ENCODE results near the gene AMOTL2.

Gene AMOTL2

GRCh38 chr3:134366221-134366927 lies 7.9 kb downstream of the AMOTL2 start:
- Mint-ChIP-seq H3K27me3 (peaks cover 85% of the 10 kb centered on the region), H3K4me1 (peaks cover 14% of the 10 kb centered on the region), H3K27ac (no peak overlapping the region), H3K9me3 (no peaks in the 10 kb centered on the region), H3K4me3 (no peak overlapping the region), H3K36me3 (no peaks in the 10 kb centered on the region)
- CTCF ChIA-PET = interaction anchor here (0.9 kb wide), 1 partner anchor 108 kb away, joined by 5 read pairs; no protein-coding TSS in a partner anchor
- DNase-seq = no peak

GRCh38 chr3:134365766-134366065 lies 8.5 kb downstream of the AMOTL2 start:
- Mint-ChIP-seq H3K9me3 (no peaks in the 10 kb centered on the region), H3K4me1 (peaks cover 14% of the 10 kb centered on the region), H3K27ac (no peak overlapping the region)

GRCh38 chr3:134364936-134365765 lies 9.1 kb downstream of the AMOTL2 start:
- peaks cover 14% of the 10 kb centered on the region for H3K4me1 Mint-ChIP-seq
- peaks cover 85% of the 10 kb centered on the region for H3K27me3 Mint-ChIP-seq
- DNase-seq = no peak
- no peak overlapping the region for H3K27ac Mint-ChIP-seq
- CTCF ChIA-PET = interaction anchor here (1.0 to 2.4 kb wide), 4 partner anchors 9 to 108 kb away, joined by 3 to 6 read pairs (median 5); no protein-coding TSS in a partner anchor
- H3K36me3 Mint-ChIP-seq = no peaks in the 10 kb centered on the region
- H3K9me3 Mint-ChIP-seq = no peaks in the 10 kb centered on the region
- peak overlapping the region; percentile 50 for H3K4me3 Mint-ChIP-seq

More at GRCh38 chr3:134365766-134366065, 8.5 kb downstream of the AMOTL2 start:
- CTCF ChIA-PET = no interaction called here
- Mint-ChIP-seq H3K27me3 (peaks cover 87% of the 10 kb centered on the region), H3K4me3 (no peak overlapping the region), H3K36me3 (no peaks in the 10 kb centered on the region)
- DNase-seq = no peak

GRCh38 chr3:134364061-134364935 lies 9.9 kb downstream of the AMOTL2 start:
- Mint-ChIP-seq H3K36me3 (no peaks in the 10 kb centered on the region), H3K9me3 (no peaks in the 10 kb centered on the region), H3K27me3 (peaks cover 78% of the 10 kb centered on the region), H3K4me3 (peak overlapping the region; percentile 50), H3K27ac (no peak overlapping the region), H3K4me1 (peaks cover 14% of the 10 kb centered on the region)
- CTCF ChIA-PET = interaction anchor here (1.0 to 2.4 kb wide), 5 partner anchors 8 to 109 kb away, joined by 3 to 6 read pairs (median 5); no protein-coding TSS in a partner anchor
- peak; percentile 48 for DNase-seq

- Mint-ChIP-seq H3K27me3 (peaks cover 70% of the 10 kb centered on the region), H3K4me3 (peak overlapping the region; percentile 44), H3K36me3 (no peaks in the 10 kb centered on the region), H3K9me3 (no peaks in the 10 kb centered on the region), H3K27ac (no peak overlapping the region), H3K4me1 (peaks cover 14% of the 10 kb centered on the region)
- CTCF ChIA-PET = interaction anchor here (1.3 to 2.4 kb wide), 4 partner anchors 15 to 55 kb away, joined by 3 to 6 read pairs (median 5); no protein-coding TSS in a partner anchor
- no peak for DNase-seq
Observed at GRCh38 chr3:134363381-134363755, 10.9 kb downstream of the AMOTL2 start.

- CTCF ChIA-PET = interaction anchor here (1.3 to 2.4 kb wide), 3 partner anchors 15 to 54 kb away, joined by 3 to 6 read pairs (median 5); no protein-coding TSS in a partner anchor
- Mint-ChIP-seq H3K4me3 (no peak overlapping the region), H3K27me3 (peaks cover 71% of the 10 kb centered on the region)
Observed at GRCh38 chr3:134362670-134363380, 11.4 kb downstream of the AMOTL2 start.

GRCh38 chr3:134362221-134362620 lies 12.0 kb downstream of the AMOTL2 start:
- Mint-ChIP-seq H3K27me3 (peaks cover 74% of the 10 kb centered on the region), H3K9me3 (no peaks in the 10 kb centered on the region), H3K4me1 (peaks cover 14% of the 10 kb centered on the region), H3K4me3 (no peak overlapping the region), H3K36me3 (no peaks in the 10 kb centered on the region), H3K27ac (no peak overlapping the region)
- CTCF ChIA-PET = interaction anchor here (1.8 kb wide), 1 partner anchor 16 kb away, joined by 5 read pairs; no protein-coding TSS in a partner anchor
- no peak for DNase-seq

More at GRCh38 chr3:134362670-134363380, 11.4 kb downstream of the AMOTL2 start:
- Mint-ChIP-seq H3K27ac (no peak overlapping the region), H3K9me3 (no peaks in the 10 kb centered on the region), H3K36me3 (no peaks in the 10 kb centered on the region), H3K4me1 (peaks cover 14% of the 10 kb centered on the region)
- DNase-seq = no peak

- no peak overlapping the region for H3K27ac Mint-ChIP-seq
- peaks cover 70% of the 10 kb centered on the region for H3K27me3 Mint-ChIP-seq
- DNase-seq = no peak
- no peaks in the 10 kb centered on the region for H3K9me3 Mint-ChIP-seq
- H3K36me3 Mint-ChIP-seq = no peaks in the 10 kb centered on the region
- H3K4me1 Mint-ChIP-seq = peaks cover 14% of the 10 kb centered on the region
- no peak overlapping the region for H3K4me3 Mint-ChIP-seq
- CTCF ChIA-PET = no interaction called here
Observed at GRCh38 chr3:134361162-134361835, 12.9 kb downstream of the AMOTL2 start.

- no peaks in the 10 kb centered on the region for H3K9me3 Mint-ChIP-seq
- no peak for DNase-seq
- CTCF ChIA-PET = interaction anchor here (0.7 to 1.1 kb wide), 3 partner anchors 18 to 115 kb away, joined by 3 read pairs; no protein-coding TSS in a partner anchor
- no peaks in the 10 kb centered on the region for H3K36me3 Mint-ChIP-seq
- H3K4me3 Mint-ChIP-seq = no peak overlapping the region
- no peak overlapping the region for H3K27ac Mint-ChIP-seq
- H3K27me3 Mint-ChIP-seq = peaks cover 57% of the 10 kb centered on the region
- H3K4me1 Mint-ChIP-seq = peaks cover 10% of the 10 kb centered on the region
Observed at GRCh38 chr3:134360046-134360445, 14.2 kb downstream of the AMOTL2 start.

GRCh38 chr3:134359121-134360010 lies 14.9 kb downstream of the AMOTL2 start:
- CTCF ChIA-PET = interaction anchor here (0.9 to 3.9 kb wide), 3 partner anchors 19 to 114 kb away, joined by 3 to 10 read pairs (median 3); no protein-coding TSS in a partner anchor
- Mint-ChIP-seq H3K4me3 (no peak overlapping the region), H3K9me3 (no peaks in the 10 kb centered on the region), H3K4me1 (peaks cover 3% of the 10 kb centered on the region), H3K27ac (no peak overlapping the region), H3K27me3 (peaks cover 50% of the 10 kb centered on the region), H3K36me3 (no peaks in the 10 kb centered on the region)
- DNase-seq = no peak

- peak; percentile 36 for DNase-seq
- H3K4me3 Mint-ChIP-seq = no peak overlapping the region
- no peaks in the 10 kb centered on the region for H3K9me3 Mint-ChIP-seq
- H3K27ac Mint-ChIP-seq = no peak overlapping the region
- CTCF ChIA-PET = interaction anchor here (3.9 kb wide), 1 partner anchor 115 kb away, joined by 10 read pairs; no protein-coding TSS in a partner anchor
- no peaks in the 10 kb centered on the region for H3K4me1 Mint-ChIP-seq
- H3K27me3 Mint-ChIP-seq = peaks cover 38% of the 10 kb centered on the region
- no peaks in the 10 kb centered on the region for H3K36me3 Mint-ChIP-seq
Observed at GRCh38 chr3:134357914-134358811, 16.1 kb downstream of the AMOTL2 start.

Measured in activated naive CD4-positive, alpha-beta T cell treated with anti-CD3 and anti-CD28 coated beads, Interleukin-2, amount 10 ng/mL, durations not matched to agents 7 days and 5 days (primary cell).